ENCODE data around the gene VIPR1. TPM values are rescaled to one million over a fixed set of nuclear protein-coding genes. Genes with fewer than 3 reads are reported as not detected.

Gene VIPR1
- total RNA-seq, 1 experiment from 2014 or later, result 0.41 TPM

GRCh38 chr3:42491881-42492507 lies 10.4 kb upstream of the VIPR1 start:
- intact Hi-C loops (cut with micrococcal nuclease; ENCODE audit: unreplicated experiment), result no loop called here
- BruUV-seq (replicated peaks), result no TSS peak
- no peaks in the 10 kb centered on the region for H3K36me3 ChIP-seq (ENCODE audit: control insufficient read depth, insufficient read depth, low read length)
- ChIA-PET CTCF (no interaction called here), POLR2A (interaction anchor here (0.7 kb wide), 1 partner anchor 128 kb away, joined by 10 read pairs; no protein-coding TSS in a partner anchor)
- ATAC-seq (no peak), DNase-seq (ENCODE audit: low read depth, low spot score) (no peak)
- no peaks in the 10 kb centered on the region for H3K4me1 ChIP-seq (ENCODE audit: control insufficient read depth, insufficient read depth, low read length)
- no peaks in the 10 kb centered on the region for H3K9me3 ChIP-seq (ENCODE audit: control insufficient read depth, insufficient read depth, low read depth, low read length)
- in situ Hi-C loops (cut with HindIII; ENCODE audit: low pct_unique_long_range_greater_than_20kb, low sequenced_read_pairs), result no loop called here
- H3K4me3 ChIP-seq (ENCODE audit: low read depth in 2 of 2, low read length in 2 of 2), result no peak overlapping the region
- no peaks in the 10 kb centered on the region for H3K27me3 ChIP-seq (ENCODE audit: control insufficient read depth, insufficient read depth, low read length)
- TF ChIP-seq TCF7L2 (IDR thresholded peaks at IDR 0.05; ENCODE audit: low read depth, low read length), result no peak
- no peak for TF ChIP-seq SIN3A (IDR thresholded peaks at IDR 0.05; ENCODE audit: borderline replicate concordance, insufficient read depth, low read depth, low read length)
- TF ChIP-seq POLR2AphosphoS5 (IDR thresholded peaks at IDR 0.05; ENCODE audit: low read depth, low read length), result no peak
- TF ChIP-seq CTCF (IDR thresholded peaks at IDR 0.05), result no peak
- TF ChIP-seq REST (IDR thresholded peaks at IDR 0.05; ENCODE audit: insufficient read depth in 1 of 2, low read depth in 2 of 2, low read length in 1 of 2), result no peak
- H3K27ac ChIP-seq (ENCODE audit: low read length), result no peak overlapping the region

DNA sequence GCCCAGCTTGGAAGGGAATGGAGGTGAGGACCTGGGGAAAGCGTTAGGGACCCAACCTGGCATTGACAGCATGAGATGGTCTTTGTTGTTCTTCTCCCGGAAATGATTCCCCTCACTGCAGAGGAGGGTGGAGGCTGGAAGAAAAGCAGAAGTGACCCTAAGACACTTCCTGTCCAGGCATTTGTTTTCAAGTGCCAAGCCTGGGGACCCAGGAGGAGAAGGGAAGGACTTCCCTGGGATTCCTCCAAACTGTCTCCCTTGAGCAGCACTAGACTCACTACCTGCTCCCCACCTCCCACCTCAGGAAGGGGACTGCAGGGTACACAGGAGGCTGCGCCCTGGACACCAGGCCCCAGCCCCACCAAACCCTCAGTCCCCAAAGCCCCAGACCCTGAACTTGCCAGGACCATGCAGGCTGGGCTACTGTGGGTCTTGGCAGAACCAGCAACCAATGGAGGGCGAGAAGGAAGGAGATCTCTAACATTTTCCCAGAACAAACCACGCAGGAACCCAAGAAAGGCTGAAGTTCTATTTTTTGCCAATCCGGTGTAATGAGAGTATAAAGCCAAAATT lies 9.8 kb upstream of the VIPR1 start:
- ChIA-PET CTCF (no interaction called here), POLR2A (interaction anchor here (0.7 kb wide), 1 partner anchor 129 kb away, joined by 10 read pairs; no protein-coding TSS in a partner anchor)
- BruUV-seq (replicated peaks), result no TSS peak
- Histone ChIP-seq H3K36me3 (ENCODE audit: control insufficient read depth, insufficient read depth, low read length) (no peaks in the 10 kb centered on the region), H3K4me1 (ENCODE audit: control insufficient read depth, insufficient read depth, low read length) (no peaks in the 10 kb centered on the region), H3K4me3 (ENCODE audit: low read depth in 2 of 2, low read length in 2 of 2) (no peak overlapping the region), H3K9me3 (ENCODE audit: control insufficient read depth, insufficient read depth, low read depth, low read length) (no peaks in the 10 kb centered on the region), H3K27me3 (ENCODE audit: control insufficient read depth, insufficient read depth, low read length) (no peaks in the 10 kb centered on the region), H3K27ac (ENCODE audit: low read length) (no peak overlapping the region)
- in situ Hi-C loops (cut with HindIII; ENCODE audit: low pct_unique_long_range_greater_than_20kb, low sequenced_read_pairs), result no loop called here
- intact Hi-C loops (cut with micrococcal nuclease; ENCODE audit: unreplicated experiment), result no loop called here
- no peak for ATAC-seq
- DNase-seq (ENCODE audit: low read depth, low spot score), result no peak
- TF ChIP-seq TCF7L2 (IDR thresholded peaks at IDR 0.05; ENCODE audit: low read depth, low read length) (no peak), REST (IDR thresholded peaks at IDR 0.05; ENCODE audit: insufficient read depth in 1 of 2, low read depth in 2 of 2, low read length in 1 of 2) (no peak), CTCF (IDR thresholded peaks at IDR 0.05) (no peak), SIN3A (IDR thresholded peaks at IDR 0.05; ENCODE audit: borderline replicate concordance, insufficient read depth, low read depth, low read length) (no peak), POLR2AphosphoS5 (IDR thresholded peaks at IDR 0.05; ENCODE audit: low read depth, low read length) (no peak)

Data from Panc1 (cell line).